Peyer's patch (tissue), 4 donors: ENCODE results near the gene CDK5.
"Not testable (repeated sequence)": the region's sequence is repeated elsewhere in the genome, so short reads cannot be mapped to it uniquely, and the experiment has no call there.

Experiments
- CTCF ChIP-seq, 6 experiments: fragments of 450-650 bp in 4 of 6; fragments of 200-600 bp in 2 of 6; sonication (generic) in 1 of 6; IDR thresholded peaks; one replicate each; pipeline ENCODE4 v1.5.1; 2017 to 2019; ENCODE audit warnings: antibody characterized with exemption in 6 of 6, mild to moderate bottlenecking in 3 of 6, moderate library complexity in 1 of 6
- POLR2A ChIP-seq, 2 donors: fragments of 450-650 bp; IDR thresholded peaks; one replicate each; pipeline ENCODE4 v1.5.1; 2017; ENCODE audit warnings: antibody characterized with exemption in 2 of 2, mild to moderate bottlenecking in 2 of 2, moderate library complexity in 2 of 2

- not testable (repeated sequence) for TF ChIP-seq CTCF, POLR2A (IDR thresholded peaks at IDR 0.05)
Observed at GRCh38 chr7:151027728-151028130, 30.0 kb downstream of the CDK5 start.
